ENCODE data around the gene DRC7.
"Not testable (repeated sequence)": the region's sequence is repeated elsewhere in the genome, so short reads cannot be mapped to it uniquely, and the experiment has no call there.

DRC7 gene

GRCh38 chr16:57739756-57740422, 45.3 kb downstream of the DRC7 start:
- no peak for DNase-seq

GRCh38 chr16:57740423-57741071, 45.9 kb downstream of the DRC7 start:
- no peak for DNase-seq

- no peak for DNase-seq
Measured at GRCh38 chr16:57741660-57742191, 47.1 kb downstream of the DRC7 start.

GRCh38 chr16:57742543-57742942, 47.9 kb downstream of the DRC7 start:
- no peak for DNase-seq

GRCh38 chr16:57743458-57743857, 48.9 kb downstream of the DRC7 start:
- no peak for DNase-seq

- no peak for DNase-seq
Measured at GRCh38 chr16:57743886-57744641, 49.5 kb downstream of the DRC7 start.

DNA sequence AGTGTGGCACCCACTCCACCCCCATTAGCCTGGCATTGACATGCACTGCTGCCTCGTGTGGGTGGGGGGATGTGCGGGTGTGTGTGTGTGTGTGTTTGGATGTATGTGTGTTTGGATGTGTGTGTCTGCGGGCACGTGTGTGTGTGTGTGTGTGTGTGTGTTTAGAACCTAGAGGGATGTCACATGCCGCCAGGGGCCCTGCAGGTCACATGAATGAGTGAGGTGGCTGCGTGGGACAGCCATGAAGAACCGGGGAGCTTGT, 50.0 kb downstream of the DRC7 start:
- no peak for DNase-seq

GRCh38 chr16:57745768-57746167, 51.2 kb downstream of the DRC7 start:
- DNase-seq, result no peak

DNA sequence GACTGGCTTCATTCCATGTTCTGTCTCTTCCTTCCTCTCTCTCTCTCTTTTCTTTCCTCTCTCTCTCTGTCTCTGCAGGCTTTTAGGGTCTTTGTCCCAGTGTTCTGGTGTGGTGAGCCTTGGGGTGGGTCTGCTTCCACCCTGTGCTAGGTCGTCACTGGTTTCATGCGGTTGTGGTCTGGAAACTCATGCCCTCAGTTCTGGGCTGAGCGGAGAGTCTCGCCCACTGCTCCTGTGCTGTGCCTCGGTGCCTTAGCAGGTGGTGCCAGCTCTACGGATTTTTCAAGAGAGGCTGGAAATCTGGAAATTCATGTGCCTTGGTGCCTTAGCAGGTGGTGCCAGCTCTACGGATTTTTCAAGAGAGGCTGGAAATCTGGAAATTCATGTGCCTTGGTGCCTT, 51.7 kb downstream of the DRC7 start:
- DNase-seq, result not testable (repeated sequence)

GRCh38 chr16:57747091-57747490, 52.5 kb downstream of the DRC7 start:
- DNase-seq, result no peak

DNA sequence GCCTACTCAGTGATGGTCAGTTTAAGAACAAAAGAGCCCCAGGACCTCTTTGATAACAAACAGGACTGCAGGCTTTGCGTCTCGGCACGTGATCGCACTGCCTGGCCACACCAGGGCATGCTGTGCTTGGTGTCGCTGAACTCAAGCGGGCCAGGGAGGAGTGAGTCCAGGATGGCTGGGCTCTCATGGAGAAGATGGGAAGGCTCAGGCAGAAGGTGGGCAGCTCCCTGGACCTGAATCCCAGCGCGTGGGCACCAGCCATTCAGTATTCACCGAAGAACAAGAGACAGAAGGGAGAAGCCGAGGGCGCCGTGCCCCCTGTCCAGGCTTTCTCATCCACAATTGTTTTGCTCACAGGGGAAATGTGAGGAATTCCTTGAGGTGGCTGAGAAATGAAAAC, 52.9 kb downstream of the DRC7 start:
- no peak for DNase-seq

GRCh38 chr16:57747996-57748395, 53.4 kb downstream of the DRC7 start:
- no peak for DNase-seq

DNA sequence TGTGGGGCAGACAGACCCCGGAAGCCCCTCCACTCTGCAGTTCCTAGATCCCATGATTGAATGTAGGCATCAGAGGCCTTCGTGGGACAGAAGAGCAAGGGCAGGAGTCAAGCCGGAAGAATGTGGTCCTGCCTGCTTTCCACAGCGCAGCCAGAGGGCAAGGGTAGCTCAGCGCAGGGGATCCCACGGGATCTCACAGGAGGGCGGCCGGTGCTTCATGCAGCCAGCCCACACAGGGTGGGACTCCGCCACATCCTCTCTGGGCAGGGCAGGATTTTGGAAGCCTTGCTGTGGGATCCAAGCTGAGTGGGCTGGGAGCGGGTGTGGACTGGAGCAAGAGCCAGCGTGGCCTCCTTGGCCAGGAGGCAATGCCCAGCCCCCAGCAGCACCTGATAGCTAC, 54.0 kb downstream of the DRC7 start:
- no peak for DNase-seq

DNA sequence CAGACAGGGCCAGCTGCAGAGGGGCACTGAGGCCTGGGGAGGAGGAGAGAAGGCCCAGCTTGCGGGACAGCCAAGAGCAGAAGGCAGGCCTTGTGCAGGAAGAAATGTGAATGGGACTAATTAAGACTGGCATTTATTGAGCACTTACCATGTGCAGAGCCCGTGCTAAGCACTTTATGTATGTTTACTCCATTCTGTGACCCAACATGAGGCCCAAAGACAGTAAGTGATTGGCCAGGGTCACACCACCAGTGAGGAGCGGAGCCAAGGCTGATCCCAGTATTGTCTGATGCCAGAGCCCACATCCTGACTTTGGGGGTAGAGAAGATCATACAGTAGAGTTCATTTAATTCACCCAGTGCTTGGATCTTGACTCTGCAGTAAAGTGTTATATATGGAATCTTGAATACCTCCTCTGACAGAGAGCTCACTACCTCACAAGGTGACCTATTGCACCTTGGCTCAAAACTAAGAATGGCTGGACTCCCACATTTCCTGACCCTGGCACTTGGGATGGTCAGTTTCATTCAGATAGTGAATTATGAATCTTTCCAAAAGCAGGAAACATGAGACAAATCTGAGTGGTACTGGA, 54.6 kb downstream of the DRC7 start:
- no peak for DNase-seq

GRCh38 chr16:57749856-57750452, 55.3 kb downstream of the DRC7 start:
- DNase-seq, result no peak

GRCh38 chr16:57750796-57751538, 56.4 kb downstream of the DRC7 start:
- DNase-seq, result no peak

GRCh38 chr16:57751539-57752202, 57.1 kb downstream of the DRC7 start:
- DNase-seq, result no peak

- no peak for DNase-seq
Measured at GRCh38 chr16:57752203-57752580, 57.6 kb downstream of the DRC7 start.

GRCh38 chr16:57752581-57753447, 58.2 kb downstream of the DRC7 start:
- no peak for DNase-seq

- DNase-seq, result no peak
Measured at GRCh38 chr16:57753448-57754353, 59.1 kb downstream of the DRC7 start.

All from stimulated activated CD4-positive, alpha-beta T cell treated with anti-CD3 and anti-CD28 coated beads, Interleukin-4, amount 100 ng/mL, for 24 hours (primary cell).